HEK293T (cell line): ENCODE measurements around the gene CDH20.

ENCODE experiments used
- BHLHE40 ChIP-seq: fragments of 450-650 bp; IDR thresholded peaks from 2 replicates; pipeline ENCODE4 v1.6.1; 2016; ENCODE audit warnings: mild to moderate bottlenecking, moderate library complexity, borderline replicate concordance
- FOXK2 ChIP-seq: fragments of 450-650 bp; IDR thresholded peaks from 2 replicates; pipeline ENCODE4 v1.6.1; 2016; ENCODE audit warnings: mild to moderate bottlenecking
- SP1 ChIP-seq: fragments of 450-650 bp; IDR thresholded peaks from 2 replicates; pipeline ENCODE4 v1.6.1; 2017

GRCh38 chr18:61459896-61460648 lies 126.8 kb downstream of the CDH20 start:
- TF ChIP-seq FOXK2: no peak
- TF ChIP-seq BHLHE40: no peak
- TF ChIP-seq SP1: no peak
